IMR-90 (cell line): ENCODE measurements around the gene TRIM10. TPM values are rescaled to one million over a fixed set of nuclear protein-coding genes. Genes with fewer than 3 reads are reported as not detected.

Experiments used
- ATAC-seq: fragments of 200-7000 bp; cut with Tn5 transposase; 2 replicates; pipeline ENCODE4 v1.9.1; 2020; ENCODE audit warnings: low read depth, mild to moderate bottlenecking, moderate library complexity
- BruUV-seq: library from RNA; stranded (reverse); fragments of 400-500 nt; replicated peaks from 2 replicates; lab custom pipeline; 2021; lab: Mats Ljungman, UMichigan
- CTCF ChIA-PET: fragments of 300-600 bp; formaldehyde crosslinking; extraction: SDS; loops from one replicate; lab custom pipeline; 2021; ENCODE audit warnings: antibody characterized with exemption; lab: Yijun Ruan, JAX
- POLR2A ChIA-PET: fragments of 300-600 bp; sonication (Branson Sonifier 250); formaldehyde crosslinking; loops from one replicate; lab custom pipeline; 2022; ENCODE audit warnings: antibody characterized with exemption; ENCODE audit not compliant: unreplicated experiment; lab: Charles Lee
- DNase-seq: peaks from one replicate; pipeline ENCODE4 v3.0.0; 2013
- H2AFZ ChIP-seq: replicated peaks from 2 replicates; pipeline ENCODE3; 2013; ENCODE audit warnings: low read length, mild to moderate bottlenecking; ENCODE audit not compliant: poor library complexity
- H2AK5ac ChIP-seq: 2 replicates; pipeline ENCODE4 v1.6.1; 2013; ENCODE audit warnings: low read depth, low read length, inconsistent platforms
- H2AK9ac ChIP-seq: replicated peaks from 2 replicates; pipeline ENCODE3; 2013; ENCODE audit warnings: mild to moderate bottlenecking, low read depth, low read length, moderate library complexity; ENCODE audit not compliant: poor library complexity
- H2BK120ac ChIP-seq: 2 replicates; pipeline ENCODE4 v1.6.1; 2013; ENCODE audit warnings: low read depth, low read length, inconsistent platforms
- H2BK15ac ChIP-seq: 3 replicates; pipeline ENCODE4 v1.6.1; 2013; ENCODE audit warnings: low read depth, low read length, inconsistent platforms
- H2BK20ac ChIP-seq: 2 replicates; pipeline ENCODE4 v1.6.1; 2013; ENCODE audit warnings: low read depth, mild to moderate bottlenecking, inconsistent platforms, low read length, moderate library complexity
- H2BK5ac ChIP-seq: 2 replicates; pipeline ENCODE4 v1.6.1; 2013; ENCODE audit warnings: mild to moderate bottlenecking, low read depth, low read length, inconsistent platforms; ENCODE audit not compliant: poor library complexity, severe bottlenecking
- H3K14ac ChIP-seq: replicated peaks from 2 replicates; pipeline ENCODE4 v1.6.1; 2013; ENCODE audit warnings: low read depth, low read length, inconsistent platforms
- H3K18ac ChIP-seq: 2 replicates; pipeline ENCODE4 v1.6.1; 2013; ENCODE audit warnings: low read depth, low read length, control low read depth
- H3K23ac ChIP-seq: 2 replicates; pipeline ENCODE4 v1.6.1; 2013; ENCODE audit warnings: low read depth, low read length, inconsistent platforms
- H3K27ac ChIP-seq: 2 replicates; pipeline ENCODE4 v1.5.1; 2013; ENCODE audit warnings: mild to moderate bottlenecking, control low read depth, low read length; ENCODE audit not compliant: insufficient read depth
- H3K27me3 ChIP-seq: 2 replicates; pipeline ENCODE4 v1.6.1; 2013; ENCODE audit warnings: low read length; ENCODE audit not compliant: control insufficient read depth, insufficient read depth
- H3K36me3 ChIP-seq: 2 replicates; pipeline ENCODE4 v1.6.1; 2013; ENCODE audit warnings: low read length, mixed read lengths; ENCODE audit not compliant: control insufficient read depth, insufficient read depth
- H3K4ac ChIP-seq: 2 replicates; pipeline ENCODE4 v1.6.1; 2013; ENCODE audit warnings: low read depth, low read length, inconsistent platforms
- H3K4me1 ChIP-seq: 2 replicates; pipeline ENCODE4 v1.6.1; 2013; ENCODE audit warnings: low read length, mixed read lengths; ENCODE audit not compliant: control insufficient read depth, insufficient read depth
- H3K4me2 ChIP-seq: 2 replicates; pipeline ENCODE4 v1.6.1; 2013; ENCODE audit warnings: low read depth, mild to moderate bottlenecking, control low read depth, low read length, moderate library complexity
- H3K4me3 ChIP-seq: 2 replicates; pipeline ENCODE4 v1.5.1; 2013; ENCODE audit warnings: low read depth, mild to moderate bottlenecking, control low read depth, low read length, moderate library complexity; ENCODE audit not compliant: insufficient read depth
- H3K56ac ChIP-seq: 2 replicates; pipeline ENCODE4 v1.6.1; 2013; ENCODE audit warnings: low read length, inconsistent platforms; ENCODE audit not compliant: insufficient read depth; ENCODE audit errors: extremely low read depth
- H3K79me1 ChIP-seq, 2 experiments: 2 replicates each; pipeline ENCODE4 v1.6.1; 2013; ENCODE audit warnings: low read length in 2 of 2, inconsistent platforms in 1 of 2, low read depth in 1 of 2
- H3K9ac ChIP-seq: 2 replicates; pipeline ENCODE4 v1.6.1; 2013; ENCODE audit warnings: low read depth, low read length, control low read depth
- H3K9me1 ChIP-seq: 2 replicates; pipeline ENCODE4 v1.6.1; 2013; ENCODE audit warnings: low read length, inconsistent platforms; ENCODE audit not compliant: insufficient read depth
- H3K9me3 ChIP-seq: 2 replicates; pipeline ENCODE4 v1.6.1; 2013; ENCODE audit warnings: low read length; ENCODE audit not compliant: control insufficient read depth, insufficient read depth
- H4K20me1 ChIP-seq: 2 replicates; pipeline ENCODE4 v1.6.1; 2013; ENCODE audit warnings: low read length, inconsistent platforms; ENCODE audit not compliant: insufficient read depth
- H4K5ac ChIP-seq: 2 replicates; pipeline ENCODE4 v1.6.1; 2013; ENCODE audit warnings: mild to moderate bottlenecking, low read depth, low read length, control low read depth
- H4K8ac ChIP-seq, 2 experiments: 2 replicates each; pipeline ENCODE4 v1.6.1; 2013; ENCODE audit warnings: low read depth in 2 of 2, low read length in 2 of 2, control low read depth in 1 of 2, inconsistent platforms in 1 of 2
- H4K91ac ChIP-seq: 2 replicates; pipeline ENCODE4 v1.6.1; 2013; ENCODE audit warnings: low read depth, low read length, inconsistent platforms; ENCODE audit not compliant: insufficient read depth
- BHLHE40 ChIP-seq: fragments of 150-350 bp; IDR thresholded peaks from 2 replicates; pipeline ENCODE4 v1.6.1; 2016; ENCODE audit warnings: mild to moderate bottlenecking, low read depth, low read length
- CEBPB ChIP-seq: IDR thresholded peaks from 2 replicates; pipeline ENCODE4 v1.6.1; 2012; ENCODE audit warnings: low read depth, low read length, improper control_type of control experiment
- CTCF ChIP-seq: conservative IDR thresholded peaks from 2 replicates; pipeline ENCODE4 v1.5.1; 2012; ENCODE audit warnings: mild to moderate bottlenecking, low read depth, low read length, improper control_type of control experiment
- FOS ChIP-seq: fragments of 150-350 bp; IDR thresholded peaks from 2 replicates; pipeline ENCODE4 v1.6.1; 2016; ENCODE audit warnings: low read depth, low read length
- MAFK ChIP-seq: IDR thresholded peaks from 2 replicates; pipeline ENCODE4 v1.6.1; 2012; ENCODE audit warnings: low read depth, low read length, improper control_type of control experiment
- MAZ ChIP-seq: IDR thresholded peaks from 2 replicates; pipeline ENCODE4 v1.6.1; 2012; ENCODE audit warnings: low read depth, mild to moderate bottlenecking, low read length, improper control_type of control experiment, moderate library complexity, borderline replicate concordance
- NFE2L2 ChIP-seq: fragments of 150-350 bp; IDR thresholded peaks from 2 replicates; pipeline ENCODE4 v1.6.1; 2016; ENCODE audit warnings: low read depth, mild to moderate bottlenecking, low read length
- USF2 ChIP-seq: fragments of 150-350 bp; IDR thresholded peaks from 2 replicates; pipeline ENCODE4 v1.6.1; 2017; ENCODE audit warnings: mild to moderate bottlenecking, antibody characterized with exemption, low read length, low read depth
- WGBS, 2 experiments: methylation state at CpG; one replicate each; pipeline versions ENCODE4 v1.1.5 to v1.1.7; 2013; ENCODE audit warnings: missing lambda C conversion rate in 2 of 2; ENCODE audit not compliant: insufficient read length in 1 of 2; ENCODE audit errors: extremely low coverage in 2 of 2; 5-methylcytosine and 5-hydroxymethylcytosine counted together
- dilution Hi-C: fragments of 300-500 bp; cut with HindIII; formaldehyde crosslinking; loops from one replicate; pipeline ENCODE4 v1.14.3; 2018; ENCODE audit warnings: low sequenced_read_pairs; ENCODE audit not compliant: unreplicated experiment
- in situ Hi-C: fragments of 300-500 bp; cut with MboI; formaldehyde crosslinking; loops from 3 replicates; pipeline ENCODE4 v1.14.3; 2019; ENCODE audit warnings: low sequenced_read_pairs, inconsistent platforms, mixed read lengths
- intact Hi-C: fragments of 100-400 bp; cut with micrococcal nuclease; formaldehyde crosslinking; loops from 2 replicates; pipeline ENCODE4 v1.10.0; 2022
- polyA plus RNA-seq, 3 experiments: library from polyadenylated mRNA; depleted of rRNA; stranded (reverse); fragments of >200 nt; gene quantifications; 2 replicates each; pipeline ENCODE4 v1.2.3, GENCODE V29; 2012; ENCODE audit warnings: low replicate concordance in 1 of 3
- total RNA-seq: library from RNA; depleted of rRNA; stranded (reverse); fragments of >200 nt; gene quantifications from 2 replicates; pipeline ENCODE4 v1.2.3, GENCODE V29; 2012

TRIM10 gene
- total and polyA plus RNA-seq, 2 of the 4 experiments (the other 2 are of a cell fraction): not detected

DNA sequence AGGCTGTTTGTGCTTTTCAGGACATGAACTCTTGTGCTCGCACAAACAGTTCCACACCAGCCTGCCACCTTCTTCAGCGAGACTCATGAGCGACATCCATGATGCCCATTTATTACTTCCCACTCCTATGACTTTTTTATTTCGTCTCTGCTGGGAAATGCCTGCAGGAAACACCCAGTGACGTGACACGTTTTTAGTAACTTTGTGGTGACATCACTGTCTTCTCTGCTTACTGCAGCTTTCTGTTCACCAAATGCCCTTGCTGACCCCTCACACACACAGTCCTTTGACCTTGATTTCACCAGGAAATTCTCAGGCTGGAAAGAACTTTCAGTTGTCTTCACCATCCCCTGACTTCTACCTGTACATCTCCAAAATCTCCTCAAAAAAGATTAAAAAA is 16.2 kb downstream of the TRIM10 start:
- Histone ChIP-seq H3K4me1 (no peaks in the 10 kb centered on the region), H2AK9ac (no peak overlapping the region), H3K14ac (no peak overlapping the region), H3K27me3 (peaks cover 32% of the 10 kb centered on the region), H3K36me3 (no peaks in the 10 kb centered on the region), H3K9me3 (no peaks in the 10 kb centered on the region), H3K4ac (no peak overlapping the region), H2BK20ac (no peak overlapping the region), H3K27ac (no peak overlapping the region), H2BK15ac (no peak overlapping the region), H4K20me1 (no peaks in the 10 kb centered on the region), H2BK5ac (no peak overlapping the region), H3K56ac (no peak overlapping the region), H4K8ac (no peak overlapping the region), H3K18ac (no peak overlapping the region), H3K23ac (no peak overlapping the region), H3K9ac (no peak overlapping the region), H2AK5ac (no peak overlapping the region), H3K9me1 (no peaks in the 10 kb centered on the region), H4K91ac (no peak overlapping the region), H3K4me2 (no peak overlapping the region), H2BK120ac (no peak overlapping the region), H2AFZ (no peak overlapping the region), H3K79me1 (no peaks in the 10 kb centered on the region), H4K5ac (no peak overlapping the region), H3K4me3 (no peak overlapping the region)
- CTCF ChIA-PET: interaction anchor here (4.3 kb wide), 1 partner anchor 14 kb away, joined by 26 read pairs; no protein-coding TSS in a partner anchor
- TF ChIP-seq MAZ (no peak), CTCF (no peak), USF2 (no peak), FOS (no peak), BHLHE40 (no peak), CEBPB (no peak), NFE2L2 (no peak), MAFK (no peak)
- WGBS, 2 experiments: 23% methylated on average over 3 of the region's 6 CpGs; no CpG with 5 or more reads in 1 of the 2 experiments
- ATAC-seq: no peak
- no peak for DNase-seq
- POLR2A ChIA-PET: no interaction called here
- intact Hi-C loops (no loop called here), in situ Hi-C loops (no loop called here), dilution Hi-C loops (no loop called here)
- no TSS peak for BruUV-seq
